ENCODE data around the gene CHCHD10.
"Not testable (repeated sequence)": the region's sequence is repeated elsewhere in the genome, so short reads cannot be mapped to it uniquely, and the experiment has no call there.

Gene CHCHD10

DNA sequence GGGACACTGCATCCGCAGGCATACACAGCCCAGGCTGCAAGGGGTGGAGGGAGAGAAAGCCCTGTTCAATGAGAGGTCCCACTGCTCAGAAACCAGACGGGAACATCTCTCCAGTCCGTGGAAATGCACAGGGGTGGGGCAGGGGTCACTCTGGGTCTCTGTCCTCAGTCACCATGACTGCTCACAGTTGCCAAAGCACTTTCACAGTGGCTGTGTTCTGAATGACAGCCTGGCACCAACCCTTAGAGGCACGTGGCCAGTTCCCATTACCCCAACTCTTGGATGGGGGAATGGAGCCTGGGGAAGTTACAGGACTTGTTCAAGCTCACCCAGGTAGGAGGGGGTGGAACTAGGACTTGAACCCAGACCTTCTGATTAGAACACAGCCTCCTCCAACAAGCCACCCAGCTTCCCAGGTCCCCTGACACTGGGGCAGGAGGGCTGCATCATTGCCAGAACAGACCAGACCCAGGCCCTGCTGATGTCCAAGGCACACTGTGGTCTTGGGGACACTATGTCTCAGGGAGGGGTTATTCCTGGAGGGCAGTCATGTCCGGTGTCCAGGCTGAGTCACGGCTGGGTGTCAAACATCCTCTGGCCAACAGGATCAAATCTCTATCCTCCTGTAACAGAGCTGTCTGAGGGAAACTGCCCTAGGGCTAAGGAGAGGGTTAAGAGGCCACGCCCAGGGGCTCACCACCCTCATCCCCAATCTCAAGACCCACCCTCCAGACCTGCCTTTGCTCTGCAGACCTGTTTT is 25.1 kb downstream of the CHCHD10 start:
- Histone ChIP-seq H3K4me3 (ENCODE audit: low read depth in 1 of 2, low read length in 2 of 2) (no peak overlapping the region), H3K4me1 (ENCODE audit: control insufficient read depth in 1 of 2, insufficient read depth in 2 of 2, low read length in 2 of 2) (no peaks in the 10 kb centered on the region), H3K9me3 (ENCODE audit: control insufficient read depth in 1 of 2, low read length in 2 of 2) (no peaks in the 10 kb centered on the region), H3K27me3 (ENCODE audit: low read depth, low read length) (no peaks in the 10 kb centered on the region), H3K36me3 (ENCODE audit: control insufficient read depth in 1 of 2, insufficient read depth in 2 of 2, low read length in 2 of 2) (peaks cover 14 to 27% of the 10 kb centered on the region in 2 donors), H3K27ac (ENCODE audit: low read length) (no peak overlapping the region)

GRCh38 chr22:23737696-23738095 is 30.1 kb downstream of the CHCHD10 start:
- Histone ChIP-seq H3K36me3 (ENCODE audit: control insufficient read depth in 1 of 2, insufficient read depth in 2 of 2, low read length in 2 of 2) (peaks cover 0 to 1% of the 10 kb centered on the region in 2 donors), H3K9me3 (ENCODE audit: control insufficient read depth in 1 of 2, low read length in 2 of 2) (no peaks in the 10 kb centered on the region), H3K4me1 (ENCODE audit: control insufficient read depth in 1 of 2, insufficient read depth in 2 of 2, low read length in 2 of 2) (no peaks in the 10 kb centered on the region), H3K27me3 (ENCODE audit: low read depth, low read length) (no peaks in the 10 kb centered on the region), H3K27ac (ENCODE audit: low read length) (no peak overlapping the region), H3K4me3 (ENCODE audit: low read depth in 1 of 2, low read length in 2 of 2) (no peak overlapping the region)

GRCh38 chr22:23728108-23728507 is 39.7 kb downstream of the CHCHD10 start:
- H3K27ac ChIP-seq (ENCODE audit: low read length); H3K36me3 ChIP-seq (ENCODE audit: control insufficient read depth in 1 of 2, insufficient read depth in 2 of 2, low read length in 2 of 2); H3K27me3 ChIP-seq (ENCODE audit: low read depth, low read length); H3K4me3 ChIP-seq (ENCODE audit: low read depth in 1 of 2, low read length in 2 of 2); H3K4me1 ChIP-seq (ENCODE audit: control insufficient read depth in 1 of 2, insufficient read depth in 2 of 2, low read length in 2 of 2); H3K9me3 ChIP-seq (ENCODE audit: control insufficient read depth in 1 of 2, low read length in 2 of 2): not testable (repeated sequence)

GRCh38 chr22:23722724-23723123 is 45.0 kb downstream of the CHCHD10 start:
- Histone ChIP-seq H3K27me3 (ENCODE audit: low read depth, low read length) (no peaks in the 10 kb centered on the region), H3K4me3 (ENCODE audit: low read depth in 1 of 2, low read length in 2 of 2) (no peak overlapping the region), H3K27ac (ENCODE audit: low read length) (no peak overlapping the region), H3K9me3 (ENCODE audit: control insufficient read depth in 1 of 2, low read length in 2 of 2) (no peaks in the 10 kb centered on the region), H3K36me3 (ENCODE audit: control insufficient read depth in 1 of 2, insufficient read depth in 2 of 2, low read length in 2 of 2) (no peaks in the 10 kb centered on the region), H3K4me1 (ENCODE audit: control insufficient read depth in 1 of 2, insufficient read depth in 2 of 2, low read length in 2 of 2) (no peaks in the 10 kb centered on the region)

- Histone ChIP-seq H3K9me3 (ENCODE audit: control insufficient read depth in 1 of 2, low read length in 2 of 2) (no peaks in the 10 kb centered on the region), H3K4me1 (ENCODE audit: control insufficient read depth in 1 of 2, insufficient read depth in 2 of 2, low read length in 2 of 2) (peaks cover 0 to 3% of the 10 kb centered on the region in 2 donors)
These were observed 45.6 kb downstream of the CHCHD10 start for GRCh38 chr22:23722160-23722559.

GRCh38 chr22:23720855-23721254 is 46.9 kb downstream of the CHCHD10 start:
- Histone ChIP-seq H3K4me1 (ENCODE audit: control insufficient read depth in 1 of 2, insufficient read depth in 2 of 2, low read length in 2 of 2) (peaks cover 0 to 8% of the 10 kb centered on the region in 2 donors), H3K27me3 (ENCODE audit: low read depth, low read length) (no peaks in the 10 kb centered on the region), H3K9me3 (ENCODE audit: control insufficient read depth in 1 of 2, low read length in 2 of 2) (no peaks in the 10 kb centered on the region), H3K27ac (ENCODE audit: low read length) (no peak overlapping the region), H3K36me3 (ENCODE audit: control insufficient read depth in 1 of 2, insufficient read depth in 2 of 2, low read length in 2 of 2) (no peaks in the 10 kb centered on the region), H3K4me3 (ENCODE audit: low read depth in 1 of 2, low read length in 2 of 2) (no peak overlapping the region)

More at GRCh38 chr22:23722160-23722559, 45.6 kb downstream of the CHCHD10 start:
- Histone ChIP-seq H3K27me3 (ENCODE audit: low read depth, low read length) (no peaks in the 10 kb centered on the region), H3K27ac (ENCODE audit: low read length) (no peak overlapping the region), H3K36me3 (ENCODE audit: control insufficient read depth in 1 of 2, insufficient read depth in 2 of 2, low read length in 2 of 2) (no peaks in the 10 kb centered on the region), H3K4me3 (ENCODE audit: low read depth in 1 of 2, low read length in 2 of 2) (no peak overlapping the region)

DNA sequence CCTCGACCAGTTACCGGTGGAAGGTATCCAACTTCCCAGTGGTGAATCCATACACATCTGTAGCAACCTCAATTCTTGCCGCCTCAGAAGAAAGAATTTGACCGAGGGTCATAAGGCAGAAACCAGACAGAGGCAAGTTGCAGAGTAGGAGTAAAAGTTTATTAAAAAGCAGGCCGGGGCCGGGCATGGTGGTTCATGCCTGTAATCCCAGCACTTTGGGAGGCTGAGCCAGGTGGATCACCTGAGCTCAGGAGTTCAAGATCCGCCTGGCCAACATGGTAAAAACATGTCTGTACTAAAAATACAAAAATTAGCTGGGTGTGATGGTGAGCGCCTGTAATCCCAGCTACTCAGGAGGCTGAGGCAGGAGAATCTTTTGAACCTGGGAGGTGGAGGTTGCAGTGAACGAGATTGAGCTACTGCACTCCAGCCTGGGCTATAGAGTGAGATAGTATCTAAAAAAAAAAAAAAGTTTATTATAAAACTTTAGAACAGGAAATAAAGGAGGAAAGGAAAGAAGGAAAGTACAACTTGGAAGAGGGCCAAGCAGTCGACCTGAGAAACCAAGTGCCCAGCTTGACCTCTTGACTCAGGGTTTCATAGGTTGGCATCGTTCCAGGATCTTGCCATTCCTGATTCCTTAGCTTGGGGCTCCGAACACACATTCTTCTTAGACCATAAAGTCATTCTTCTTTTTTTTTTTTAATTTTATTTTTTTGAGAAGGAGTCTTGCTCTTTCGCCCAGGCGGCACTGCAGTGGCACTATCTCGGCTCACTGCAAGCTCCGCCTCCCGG is 49.2 kb downstream of the CHCHD10 start:
- Histone ChIP-seq H3K36me3 (ENCODE audit: control insufficient read depth in 1 of 2, insufficient read depth in 2 of 2, low read length in 2 of 2) (peaks cover 5 to 11% of the 10 kb centered on the region in 2 donors), H3K4me3 (ENCODE audit: low read depth in 1 of 2, low read length in 2 of 2) (no peak overlapping the region), H3K9me3 (ENCODE audit: control insufficient read depth in 1 of 2, low read length in 2 of 2) (no peaks in the 10 kb centered on the region), H3K4me1 (ENCODE audit: control insufficient read depth in 1 of 2, insufficient read depth in 2 of 2, low read length in 2 of 2) (peaks cover 0 to 9% of the 10 kb centered on the region in 2 donors), H3K27me3 (ENCODE audit: low read depth, low read length) (no peaks in the 10 kb centered on the region), H3K27ac (ENCODE audit: low read length) (no peak overlapping the region)

- Histone ChIP-seq H3K4me3 (ENCODE audit: low read depth in 1 of 2, low read length in 2 of 2) (peak overlapping the region; percentile 69 to 93), H3K36me3 (ENCODE audit: control insufficient read depth in 1 of 2, insufficient read depth in 2 of 2, low read length in 2 of 2) (peaks cover 5 to 21% of the 10 kb centered on the region in 2 donors), H3K27me3 (ENCODE audit: low read depth, low read length) (no peaks in the 10 kb centered on the region), H3K9me3 (ENCODE audit: control insufficient read depth in 1 of 2, low read length in 2 of 2) (no peaks in the 10 kb centered on the region), H3K4me1 (ENCODE audit: control insufficient read depth in 1 of 2, insufficient read depth in 2 of 2, low read length in 2 of 2) (peaks cover 0 to 9% of the 10 kb centered on the region in 2 donors), H3K27ac (ENCODE audit: low read length) (no peak overlapping the region)
These were observed 50.7 kb downstream of the CHCHD10 start for GRCh38 chr22:23716811-23717801.

All from muscle layer of duodenum (tissue), 2 donors.